T-helper 1 cell treated with Interleukin-12 subunit alpha and Interleukin-12 subunit beta and Interleukin-4 antibody, amounts not matched to agents 30 ng/mL and 1 ng/mL, for 36 hours (primary cell): ENCODE data around the gene PLEKHA6. TPM values are rescaled to one million over a fixed set of nuclear protein-coding genes. Genes with fewer than 3 reads are reported as not detected.

ENCODE experiments used
- intact Hi-C: fragments of 100-400 bp; cut with micrococcal nuclease; formaldehyde crosslinking; loops from one replicate; pipeline ENCODE4 v1.15.1; 2024
- total RNA-seq: library from RNA; stranded (reverse); gene quantifications from 2 replicates; pipeline ENCODE4 v1.2.3, GENCODE V29; 2022

Gene PLEKHA6
- total RNA-seq, 1 donor from 2014 or later, result 0.32 TPM

DNA sequence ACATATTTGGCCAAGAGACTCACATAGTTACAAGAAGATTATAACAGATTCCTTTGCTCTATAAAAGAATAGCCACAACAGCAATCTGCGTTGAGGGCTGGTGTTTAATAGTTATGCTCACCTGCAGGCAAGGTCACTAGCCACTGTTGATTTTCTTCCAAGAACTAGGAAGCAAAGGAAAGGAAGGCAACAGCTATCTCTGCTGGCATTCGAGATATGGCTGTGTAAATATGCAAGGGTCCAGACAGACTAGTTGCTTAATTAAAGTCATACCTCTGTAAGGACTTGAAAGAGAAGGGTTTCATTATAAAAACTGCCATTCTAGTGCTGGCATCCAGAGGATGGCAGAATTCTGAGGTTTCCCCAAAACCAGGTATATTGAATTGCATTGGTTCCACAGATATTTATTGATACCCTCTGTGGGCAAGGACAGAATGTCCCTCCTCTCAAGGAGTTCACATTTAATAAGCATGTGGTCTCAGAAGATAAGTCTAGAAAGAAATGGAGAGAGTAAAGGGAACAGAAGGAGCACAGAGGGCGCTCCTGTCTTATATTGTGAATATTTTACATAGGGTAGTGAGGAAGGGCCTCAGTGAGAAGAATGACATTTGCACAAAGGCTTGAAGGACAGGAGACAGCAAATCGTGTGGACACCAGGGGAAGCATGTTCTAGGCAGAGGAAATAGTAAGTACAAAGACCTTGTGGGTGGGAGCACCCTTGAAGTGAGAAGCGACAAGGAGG is 23.6 kb upstream of the PLEKHA6 start:
- intact Hi-C loops, result no loop called here

DNA sequence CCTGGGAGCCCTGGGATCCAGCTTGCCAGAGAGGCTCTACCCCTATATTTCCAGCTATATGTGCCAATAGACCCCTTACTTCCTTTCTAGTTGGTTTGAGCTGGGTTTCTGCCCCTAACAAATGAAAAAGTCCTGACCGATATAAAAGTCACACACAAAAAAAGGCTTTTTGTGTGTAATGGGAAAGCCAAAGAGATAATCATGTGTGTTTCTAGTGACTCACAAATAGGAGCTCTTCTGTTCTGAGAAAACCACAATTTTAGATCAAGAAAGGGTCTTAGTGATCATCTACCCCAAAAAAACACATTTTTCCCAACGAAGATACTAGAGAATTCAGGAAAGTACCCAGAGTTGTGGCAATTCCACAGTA is 23.0 kb upstream of the PLEKHA6 start:
- intact Hi-C loops, result no loop called here

DNA sequence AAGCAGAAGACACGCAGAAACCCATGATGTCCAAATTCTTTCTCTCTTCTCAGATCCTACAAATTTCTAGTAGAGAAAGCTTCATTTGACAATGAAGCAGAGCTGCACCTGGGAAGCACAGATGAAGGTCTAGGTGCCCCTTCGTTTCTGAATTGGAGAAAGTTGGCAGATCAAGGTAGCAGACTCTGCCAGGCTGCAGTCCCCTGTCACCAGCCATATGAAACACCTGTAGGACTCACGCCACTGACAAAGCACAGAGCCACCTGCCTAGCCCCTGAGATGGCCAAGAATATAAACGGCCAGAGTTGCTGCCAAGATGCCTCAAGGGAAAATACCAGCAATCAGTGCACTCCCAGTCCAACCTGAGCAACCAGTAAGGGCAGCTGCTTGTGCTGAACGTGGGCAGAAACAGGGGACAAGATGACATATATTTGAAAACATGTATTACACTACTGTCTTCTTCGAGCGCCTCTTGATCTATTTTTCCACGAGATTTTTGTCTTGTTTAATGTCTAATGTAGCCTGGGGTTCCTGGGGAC is 20.6 kb upstream of the PLEKHA6 start:
- intact Hi-C loops, result no loop called here

DNA sequence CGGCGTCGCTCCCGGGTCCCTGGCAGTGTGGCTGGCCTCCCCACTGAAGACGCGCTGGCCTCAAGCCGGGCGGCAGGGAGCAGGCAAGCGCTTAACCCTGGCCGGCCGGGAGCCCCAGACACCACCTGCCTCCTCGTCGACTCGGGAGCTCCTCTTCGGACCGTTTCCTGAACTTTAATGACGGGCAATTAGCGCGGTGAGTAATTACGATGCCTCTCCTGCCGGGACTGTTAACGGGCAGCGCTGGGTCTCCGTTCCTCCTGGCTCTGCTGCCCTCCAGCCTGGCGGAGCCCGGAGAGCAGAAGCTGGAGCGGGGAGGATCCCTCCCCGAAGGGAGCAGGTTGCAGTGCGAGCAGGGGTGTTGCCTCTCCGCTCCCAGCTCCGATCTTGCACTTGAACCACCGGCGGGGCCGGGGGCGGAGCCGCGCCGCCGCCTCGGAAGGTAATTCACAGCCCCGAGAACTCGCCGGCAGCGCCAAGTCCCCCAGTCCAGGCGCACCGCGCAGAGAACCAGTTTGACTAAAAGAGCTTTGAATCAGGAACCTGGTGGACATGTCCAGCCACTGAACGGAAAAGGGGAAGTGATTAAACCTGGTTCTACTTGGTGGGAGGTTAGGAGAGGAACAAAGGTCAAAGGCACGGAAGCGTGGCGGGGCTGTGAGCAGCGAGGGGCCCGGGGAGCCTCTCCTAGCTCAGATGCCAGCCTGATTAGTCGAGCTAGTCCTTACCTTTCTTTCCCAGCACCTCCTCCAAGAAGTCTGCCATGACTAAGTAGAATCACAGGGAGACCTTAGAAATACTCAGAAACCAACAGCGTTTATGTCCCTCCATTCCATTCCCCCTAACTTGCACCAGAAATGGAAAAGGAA is 18.3 kb upstream of the PLEKHA6 start:
- intact Hi-C loops, result no loop called here

DNA sequence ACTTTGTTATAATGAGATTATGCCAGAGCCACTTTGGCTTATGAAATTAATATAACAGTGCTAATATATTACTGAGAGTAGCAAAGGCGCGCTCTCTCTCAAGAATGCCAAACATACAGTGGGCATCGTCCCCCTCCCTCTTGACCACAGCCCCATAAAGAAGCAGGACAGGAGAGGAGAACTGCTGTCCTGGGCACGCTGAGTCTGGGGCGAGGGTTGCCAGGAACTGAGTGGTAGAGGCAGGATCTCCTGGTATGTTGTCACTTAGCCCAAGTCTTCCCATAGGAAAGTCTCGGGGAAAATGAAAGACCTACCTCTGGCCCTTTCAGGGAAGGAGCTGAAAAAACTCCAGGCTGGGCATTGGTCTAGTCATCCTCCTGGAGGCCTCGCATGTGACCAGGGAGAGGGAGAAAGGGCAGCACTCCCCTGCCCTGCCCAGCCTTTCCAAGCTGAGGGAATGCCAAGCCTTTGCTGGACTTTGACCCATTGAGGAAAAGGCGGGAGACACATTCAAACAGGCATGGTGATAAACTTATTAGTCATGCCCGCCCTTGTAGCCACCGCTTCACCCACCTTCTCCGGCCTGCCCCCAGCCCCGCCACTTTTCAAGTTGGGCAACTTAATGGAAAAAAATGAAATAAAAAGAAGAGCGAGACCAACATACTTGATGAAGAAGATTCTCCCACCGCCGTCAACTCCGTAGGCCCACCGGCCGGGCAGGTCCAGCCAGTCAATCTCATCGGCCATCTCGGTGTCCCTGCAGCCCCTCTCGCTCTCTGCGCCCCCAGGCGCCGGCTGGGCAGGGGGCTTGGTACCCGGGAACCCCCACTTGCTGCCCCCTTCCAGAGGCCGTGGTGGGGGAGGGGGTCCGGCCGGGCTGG is 17.4 kb upstream of the PLEKHA6 start:
- intact Hi-C loops, result no loop called here

DNA sequence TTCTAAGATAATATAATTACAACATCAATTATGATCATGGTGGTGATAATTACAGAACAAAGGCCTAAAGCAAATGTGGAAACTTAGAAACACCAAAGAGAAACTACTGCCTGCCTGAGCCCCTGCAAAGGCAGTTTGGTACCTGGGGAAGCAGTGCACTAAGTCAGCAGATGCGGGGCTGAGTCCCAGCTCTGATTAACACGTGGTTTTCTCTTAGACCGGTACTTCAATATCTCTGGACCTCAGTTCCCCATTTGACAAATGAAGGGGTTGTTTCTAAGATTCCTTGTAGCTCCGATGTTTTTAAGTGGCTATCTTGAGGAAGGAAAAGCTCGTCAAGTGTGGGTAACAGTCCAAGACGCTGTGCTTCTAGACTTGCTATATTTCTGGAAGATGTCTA is 16.7 kb upstream of the PLEKHA6 start:
- intact Hi-C loops, result no loop called here

DNA sequence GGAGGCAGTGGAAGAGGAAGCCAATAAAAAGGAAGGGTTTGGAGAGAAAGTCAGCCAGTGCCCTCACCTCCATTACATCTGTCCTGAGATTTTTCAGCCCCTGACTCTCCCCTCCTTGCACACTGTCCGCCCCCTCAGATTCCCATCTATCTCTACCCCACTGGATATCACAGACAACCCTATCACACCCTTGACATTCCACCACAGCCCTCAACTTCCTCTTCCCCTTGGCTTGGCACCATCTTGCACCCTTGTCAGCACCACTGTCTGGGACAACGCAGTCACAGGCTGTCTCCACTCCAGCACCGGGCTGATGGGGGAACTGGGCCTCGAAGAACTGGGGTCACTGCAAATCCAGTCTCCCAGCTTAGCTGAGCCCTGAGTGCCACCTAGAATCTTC is 14.2 kb upstream of the PLEKHA6 start:
- intact Hi-C loops, result no loop called here

DNA sequence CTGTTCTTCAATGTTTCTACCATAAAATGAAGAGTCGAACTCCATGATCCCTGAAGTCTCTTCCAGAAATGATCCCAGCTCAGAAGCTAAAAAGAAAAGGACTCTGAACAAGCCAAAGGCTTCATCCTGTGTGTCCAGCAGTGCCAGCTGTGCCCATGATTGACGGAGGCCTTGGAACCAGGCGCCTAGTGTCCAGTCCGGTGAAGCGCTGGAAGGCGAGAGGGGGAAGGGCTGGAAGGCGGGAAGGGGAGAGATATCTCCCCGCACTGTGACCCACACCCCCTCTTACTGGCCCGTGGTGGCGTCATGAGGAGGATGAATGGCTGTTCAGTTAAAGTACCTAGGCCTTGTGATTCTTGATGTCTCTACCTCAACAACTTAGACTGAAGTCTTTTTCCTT is 10.4 kb upstream of the PLEKHA6 start:
- intact Hi-C loops, result no loop called here

DNA sequence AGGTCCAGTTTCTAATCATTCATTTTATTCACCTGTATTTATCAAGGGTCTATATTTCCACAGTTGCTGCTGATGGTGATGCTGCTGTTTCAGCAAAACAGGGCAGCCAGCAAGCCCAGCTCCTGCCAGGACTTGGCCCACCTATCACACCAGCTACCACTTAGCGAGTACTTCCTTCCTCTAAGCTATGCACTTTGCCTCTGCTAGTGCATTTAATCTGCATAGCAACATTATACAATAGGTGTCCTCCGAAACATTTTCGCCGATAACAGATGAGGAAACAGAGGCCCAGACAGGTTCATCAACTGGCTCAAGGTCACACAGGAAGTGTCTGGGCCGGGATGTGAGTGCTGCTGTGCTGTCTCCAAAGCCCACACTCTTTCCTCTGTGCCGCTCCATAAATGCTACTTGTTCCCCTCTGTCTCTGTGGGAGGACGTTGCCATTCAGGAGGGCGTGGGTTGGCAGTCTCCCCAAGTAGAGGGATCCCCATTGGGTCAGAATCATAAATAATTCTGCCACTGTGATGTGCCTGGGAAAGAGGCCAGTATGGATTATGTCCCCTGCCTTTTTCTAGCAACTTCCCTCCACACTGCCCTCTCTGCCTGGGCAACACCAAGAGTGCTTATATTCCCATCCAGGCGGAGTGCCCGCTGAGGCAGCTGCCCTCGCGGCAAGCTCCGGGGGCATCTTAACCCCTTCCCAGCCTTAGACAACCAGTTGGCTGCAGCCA is 9.4 kb upstream of the PLEKHA6 start:
- intact Hi-C loops, result no loop called here

DNA sequence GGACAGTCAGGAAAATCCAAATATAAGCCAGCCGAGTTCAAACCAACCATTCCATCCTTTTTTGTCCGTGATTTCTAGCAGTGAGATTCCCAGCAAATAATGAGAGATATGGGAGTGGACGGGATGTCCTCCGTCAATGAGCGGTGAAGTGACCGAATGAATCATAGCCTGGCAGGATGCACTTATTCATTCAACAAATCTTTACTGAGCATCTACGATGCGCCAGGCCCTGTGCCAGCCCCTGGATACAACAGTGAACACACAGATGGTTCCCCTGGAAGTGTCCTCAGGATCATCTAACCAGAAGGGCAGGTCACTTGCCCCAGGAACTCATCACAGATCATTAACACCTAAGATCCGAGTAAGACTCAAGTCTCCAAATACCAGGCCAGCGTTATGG is 8.2 kb upstream of the PLEKHA6 start:
- intact Hi-C loops, result no loop called here

DNA sequence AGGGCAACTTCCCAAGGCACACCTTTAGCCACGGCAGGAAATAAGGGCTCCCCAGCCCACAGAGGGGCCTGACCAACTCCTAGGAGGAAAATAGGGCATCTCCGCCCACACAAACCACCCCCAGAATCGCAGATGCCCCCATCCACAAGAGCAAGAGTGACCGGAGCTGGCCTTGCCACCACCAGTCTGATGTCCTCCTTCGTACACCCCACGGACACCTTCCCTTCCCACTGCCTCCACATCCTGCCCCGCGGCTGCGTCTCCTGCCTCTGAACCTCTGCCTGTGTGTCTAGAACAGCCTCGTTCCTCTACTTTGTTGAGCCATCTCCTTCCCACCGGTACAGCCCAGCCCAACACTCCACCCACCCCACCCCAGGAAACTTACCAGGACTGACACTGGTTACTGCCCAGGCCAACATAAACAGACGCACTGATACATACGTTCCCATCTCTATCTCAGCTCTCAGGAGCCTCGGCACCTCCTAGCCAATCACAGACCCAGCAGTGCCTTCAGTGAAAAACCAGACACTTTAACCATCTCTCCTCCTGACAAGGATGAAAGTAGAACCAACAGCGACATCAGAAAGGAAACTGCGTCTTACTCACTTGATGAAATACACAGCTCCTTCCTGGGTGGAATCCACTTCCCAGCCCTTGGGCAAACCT is 7.6 kb upstream of the PLEKHA6 start:
- intact Hi-C loops, result no loop called here

DNA sequence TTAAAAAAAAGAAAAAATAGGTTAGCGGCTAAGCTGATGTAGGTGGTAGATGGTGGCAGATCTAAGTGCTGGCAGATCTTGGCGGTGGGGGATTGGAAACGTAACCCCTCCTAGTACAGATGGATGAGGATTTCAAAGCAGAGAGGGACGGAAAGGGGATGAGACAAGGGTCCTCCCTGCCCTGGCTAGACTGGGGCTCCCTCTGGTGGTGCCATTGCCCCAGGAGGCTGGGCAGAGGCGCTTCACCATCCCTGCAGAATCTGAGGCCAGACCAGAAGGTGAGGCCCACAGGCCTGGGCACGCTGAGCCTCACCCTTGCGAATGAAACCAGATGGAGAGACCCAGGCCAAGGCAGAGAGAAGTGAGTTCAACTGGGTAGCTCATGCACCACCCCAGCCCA is 7.0 kb upstream of the PLEKHA6 start:
- intact Hi-C loops, result no loop called here

DNA sequence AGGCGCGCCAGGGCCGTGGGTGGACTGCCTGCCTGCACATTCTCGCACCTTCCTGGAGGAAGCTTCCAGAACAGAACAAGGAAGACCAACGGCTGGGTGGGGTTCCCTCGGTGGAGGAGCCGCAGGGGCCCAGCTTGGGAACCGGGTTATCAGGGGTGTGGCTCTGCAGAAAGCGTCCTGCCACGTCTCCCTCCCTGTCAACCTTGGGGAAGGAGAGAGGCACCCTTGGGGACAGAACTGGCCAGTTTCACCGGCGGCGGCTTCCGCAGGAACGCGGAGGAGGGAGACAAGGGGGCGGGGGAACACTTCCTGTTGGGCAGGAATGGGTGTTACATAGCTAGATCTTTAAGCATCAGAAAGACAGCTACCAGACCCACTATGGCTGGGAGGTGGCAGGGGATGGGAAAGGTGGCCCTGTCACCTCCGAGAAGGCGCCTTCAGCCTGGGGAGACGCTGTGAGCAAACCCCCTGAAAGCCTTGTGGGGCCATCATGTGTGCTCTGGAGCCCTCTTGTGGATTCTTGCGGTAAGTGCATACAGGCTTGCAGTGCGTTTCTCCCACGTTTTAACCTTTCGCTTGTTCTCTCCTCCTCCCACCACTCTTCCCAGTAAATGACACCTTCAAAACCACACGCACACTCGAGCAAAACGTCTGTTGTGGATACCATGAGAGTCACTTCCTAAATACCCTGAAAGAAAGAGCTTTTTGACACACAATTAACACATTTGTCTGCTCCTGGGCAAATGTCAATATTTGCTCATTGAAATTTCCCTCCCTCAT is 3.8 kb upstream of the PLEKHA6 start:
- intact Hi-C loops, result loop anchor here (1.0 to 5.0 kb wide), 8 partner anchors 34 to 502 kb away; partner anchors contain the start of genes PIK3C2B and SNRPE

DNA sequence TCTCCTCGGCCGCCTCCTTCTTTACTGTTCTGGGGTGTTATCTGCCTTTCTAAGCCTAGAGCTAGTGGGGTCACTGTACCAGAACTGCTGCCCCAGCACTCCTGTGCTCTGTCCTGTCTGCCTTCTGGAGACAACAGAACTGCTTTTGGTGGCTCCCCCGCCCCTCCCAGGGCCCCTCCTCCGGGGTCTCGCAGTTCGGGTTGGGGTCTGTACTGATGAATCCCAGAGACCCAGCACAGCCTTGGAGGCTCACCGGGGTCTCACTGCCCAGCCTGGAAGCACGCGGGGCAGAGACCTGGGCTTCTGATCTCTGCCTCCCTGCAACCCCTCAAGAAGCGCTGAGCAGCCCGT is 3.2 kb upstream of the PLEKHA6 start:
- intact Hi-C loops, result loop anchor here (1.0 to 5.0 kb wide), 8 partner anchors 34 to 502 kb away; partner anchors contain the start of genes PIK3C2B and SNRPE

DNA sequence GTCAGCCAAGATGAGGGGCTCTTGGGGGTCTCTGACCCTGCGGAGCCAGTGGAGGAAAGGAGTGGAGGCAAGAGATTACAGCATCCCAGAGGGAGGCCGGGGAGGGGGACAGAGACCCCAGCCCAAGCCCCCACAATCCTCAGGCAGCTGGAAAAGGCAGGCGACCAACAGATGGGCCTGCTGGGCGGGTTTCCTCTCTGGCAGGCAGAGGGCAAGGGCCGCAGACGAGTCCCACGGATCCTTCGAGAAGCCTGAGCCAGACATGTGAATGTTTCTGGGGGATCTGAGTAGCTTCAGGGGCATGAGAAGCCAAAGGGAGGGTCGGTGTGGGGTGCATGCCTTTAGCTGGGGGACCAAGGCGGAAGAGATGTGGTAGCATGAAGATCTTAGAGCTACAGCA is 2.1 kb upstream of the PLEKHA6 start:
- intact Hi-C loops, result loop anchor here (2.0 to 5.0 kb wide), 3 partner anchors 36 to 133 kb away; partner anchors contain the start of gene PIK3C2B

DNA sequence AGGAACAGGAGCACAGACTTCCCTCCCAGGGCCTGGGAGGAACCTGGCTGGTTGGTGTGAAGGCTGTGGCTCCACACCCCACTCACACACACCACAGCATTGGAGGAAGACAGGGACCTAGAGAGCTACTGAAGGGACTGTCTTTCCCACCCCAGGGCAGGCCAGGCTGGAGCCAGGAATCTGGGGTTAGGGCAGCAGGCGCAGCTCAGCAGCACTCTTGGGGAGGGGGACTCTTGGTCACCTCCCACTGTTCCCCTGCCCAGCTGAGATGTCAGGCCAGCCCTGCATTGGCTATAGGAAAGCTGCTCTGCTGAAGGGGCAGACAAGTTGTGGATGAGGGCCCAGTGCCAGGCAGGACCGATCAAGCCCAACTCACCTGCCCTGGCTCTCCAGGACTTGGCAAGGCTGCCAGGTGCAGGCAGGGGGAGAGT is 1.6 kb upstream of the PLEKHA6 start:
- intact Hi-C loops, result loop anchor here (5.0 kb wide), 1 partner anchor 36 kb away; no protein-coding TSS in a partner anchor

DNA sequence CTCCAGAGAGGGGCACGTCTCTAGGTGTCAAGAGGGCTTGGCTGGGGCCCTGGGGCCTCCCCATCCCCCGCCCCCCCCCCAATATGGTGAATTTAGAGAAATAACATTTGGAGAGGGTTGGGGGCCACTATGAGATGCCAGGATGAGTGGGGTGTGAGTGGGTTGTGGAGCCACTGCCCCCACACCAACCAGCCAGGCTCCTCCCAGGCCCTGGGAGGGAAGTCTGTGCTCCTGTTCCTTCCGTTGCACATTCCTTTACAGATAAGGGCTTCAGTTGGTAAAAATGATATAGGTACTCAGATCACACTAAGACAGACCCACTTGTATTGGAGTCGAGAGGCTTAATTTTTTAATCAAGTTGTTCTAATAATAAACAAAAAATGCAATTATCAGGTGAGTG is 585 bp upstream of the PLEKHA6 start:
- intact Hi-C loops, result loop anchor here (5.0 kb wide), 1 partner anchor 37 kb away; no protein-coding TSS in a partner anchor

DNA sequence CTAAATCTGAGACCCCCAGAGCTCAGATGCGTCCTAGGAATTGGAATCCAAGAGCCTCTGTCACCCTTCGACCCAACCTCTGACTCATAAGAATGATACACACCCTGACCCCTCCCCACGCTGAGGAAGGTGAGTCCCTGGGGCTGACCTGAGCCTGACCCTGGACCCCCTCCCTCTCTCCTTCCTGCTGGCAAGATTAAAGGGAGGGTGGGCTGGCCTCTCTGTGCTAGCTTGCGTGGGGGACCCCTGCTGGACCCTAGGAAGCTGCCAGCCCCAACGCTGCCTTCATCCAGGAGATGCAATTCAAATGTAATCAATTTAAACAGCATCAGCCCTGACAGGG is 627 bp downstream of the PLEKHA6 start:
- intact Hi-C loops, result no loop called here

DNA sequence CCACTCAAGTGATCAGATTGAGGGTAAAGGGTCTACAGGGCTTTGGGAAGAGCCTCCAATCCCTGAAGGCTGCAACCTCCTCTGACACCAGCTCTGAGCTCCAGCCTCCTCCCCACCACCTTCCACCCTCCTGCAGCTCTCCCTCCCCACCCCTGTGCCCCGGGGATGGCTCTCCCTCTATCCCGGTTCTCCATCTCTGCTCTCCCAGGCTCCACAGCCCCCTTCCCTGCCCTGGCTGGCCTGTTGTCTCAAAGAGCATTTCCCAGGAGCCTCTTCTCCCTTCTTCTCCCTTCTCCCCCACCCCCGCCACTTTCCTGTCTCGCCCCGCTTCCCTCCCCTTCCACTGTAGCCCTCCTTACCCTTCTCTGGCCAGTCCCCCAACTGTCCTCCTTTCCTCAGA is 1.1 kb downstream of the PLEKHA6 start:
- intact Hi-C loops, result no loop called here
